Endothelial cell of umbilical vein (primary cell): ENCODE data around the gene WASF3. TPM values are rescaled to one million over a fixed set of nuclear protein-coding genes. Genes with fewer than 3 reads are reported as not detected.

ENCODE experiments used
- BruUV-seq: library from RNA; stranded (reverse); fragments of 400-500 nt; replicated peaks from 2 replicates; lab custom pipeline; 2021; lab: Mats Ljungman, UMichigan
- CTCF ChIA-PET: fragments of 300-600, 350-600 bp; sonication (Branson Sonifier 250); formaldehyde crosslinking; loops from one replicate; lab custom pipeline; 2021; ENCODE audit warnings: antibody characterized with exemption, inconsistent platforms; lab: Charles Lee
- POLR2A ChIA-PET: fragments of 300-600, 350-600 bp; sonication (Branson Sonifier 250); formaldehyde crosslinking; loops from one replicate; lab custom pipeline; 2021; ENCODE audit warnings: antibody characterized with exemption, inconsistent platforms; lab: Charles Lee
- DNase-seq: peaks from one replicate; pipeline ENCODE4 v3.0.0-alpha.2; 2011; ENCODE audit warnings: low read depth, low spot score
- FAIRE-seq: peaks from 2 replicates; lab custom pipeline; 2011; peaks lifted over from hg19 to GRCh38; lab: Jason Lieb, UNC
- H2AFZ ChIP-seq: 2 replicates; pipeline ENCODE4 v1.6.0; 2012; ENCODE audit warnings: low read depth, low read length, control low read depth, inconsistent platforms
- H3K27ac ChIP-seq: 2 replicates; pipeline ENCODE4 v1.5.1; 2011; ENCODE audit warnings: low read depth, mild to moderate bottlenecking, control low read depth, low read length, moderate library complexity; ENCODE audit not compliant: insufficient read depth
- H3K27me3 ChIP-seq, 2 experiments: 2 replicates each; pipeline versions ENCODE4 v1.6.0 to v1.6.1; 2011; ENCODE audit warnings: low read length in 2 of 2, mixed read lengths in 1 of 2; ENCODE audit not compliant: control insufficient read depth in 2 of 2, insufficient read depth in 2 of 2
- H3K36me3 ChIP-seq, 2 experiments: 2 replicates in 1 of 2; 3 replicates in 1 of 2; pipeline ENCODE4 v1.5.1; 2011; ENCODE audit warnings: low read length in 2 of 2, mild to moderate bottlenecking in 1 of 2, moderate library complexity in 1 of 2; ENCODE audit not compliant: control insufficient read depth in 2 of 2, insufficient read depth in 2 of 2; ENCODE audit errors: extremely low read depth in 1 of 2
- H3K4me1 ChIP-seq: 3 replicates; pipeline ENCODE4 v1.5.1; 2011; ENCODE audit warnings: mild to moderate bottlenecking, low read length; ENCODE audit not compliant: control insufficient read depth, insufficient read depth; ENCODE audit errors: extremely low read depth
- H3K4me2 ChIP-seq: 2 replicates; pipeline ENCODE4 v1.6.1; 2011; ENCODE audit warnings: low read length, control low read depth, mixed read lengths; ENCODE audit not compliant: insufficient read depth
- H3K4me3 ChIP-seq, 3 experiments: fragments of 200-600 bp in 1 of 3; sonication (generic), shearing (Covaris generic) in 1 of 3; replicated peaks in 1 of 3; 2 replicates each; pipeline ENCODE4 v1.5.1; 2011 to 2016; ENCODE audit warnings: control low read depth in 3 of 3, low read length in 3 of 3, mild to moderate bottlenecking in 2 of 3, inconsistent platforms in 1 of 3, low read depth in 1 of 3, moderate library complexity in 1 of 3; ENCODE audit not compliant: insufficient read depth in 1 of 3
- H3K79me2 ChIP-seq: 2 replicates; pipeline ENCODE4 v1.6.0; 2012; ENCODE audit warnings: low read length, inconsistent platforms; ENCODE audit not compliant: control insufficient read depth, insufficient read depth
- H3K9ac ChIP-seq: replicated peaks from 2 replicates; pipeline ENCODE3; 2011; ENCODE audit warnings: low read length, control low read depth; ENCODE audit not compliant: insufficient read depth; ENCODE audit errors: extremely low read depth
- H3K9me1 ChIP-seq: replicated peaks from 3 replicates; pipeline ENCODE4 v1.6.0; 2011; ENCODE audit warnings: mild to moderate bottlenecking, low read length; ENCODE audit not compliant: control insufficient read depth, insufficient read depth; ENCODE audit errors: extremely low read depth
- H3K9me3 ChIP-seq: replicated peaks from 2 replicates; pipeline ENCODE4 v1.5.1; 2012; ENCODE audit warnings: low read length, inconsistent platforms; ENCODE audit not compliant: control insufficient read depth, insufficient read depth
- H4K20me1 ChIP-seq: replicated peaks from 2 replicates; pipeline ENCODE3; 2011; ENCODE audit warnings: mild to moderate bottlenecking, low read length; ENCODE audit not compliant: control insufficient read depth, insufficient read depth; ENCODE audit errors: extremely low read depth
- FOS ChIP-seq: IDR thresholded peaks from 2 replicates; pipeline ENCODE4 v1.6.1; 2011; ENCODE audit warnings: mild to moderate bottlenecking, low read length, moderate library complexity, borderline replicate concordance; ENCODE audit not compliant: insufficient read depth
- GATA2 ChIP-seq: IDR thresholded peaks from 2 replicates; pipeline ENCODE4 v1.7.0; 2011; ENCODE audit warnings: low read depth, mild to moderate bottlenecking, moderate library complexity, mixed read lengths, low read length; ENCODE audit not compliant: insufficient read length, insufficient read depth
- JUN ChIP-seq: IDR thresholded peaks from 2 replicates; pipeline ENCODE4 v1.6.1; 2011; ENCODE audit warnings: borderline replicate concordance, low read depth; ENCODE audit not compliant: insufficient read length, insufficient read depth
- MAX ChIP-seq: IDR thresholded peaks from 2 replicates; pipeline ENCODE4 v1.6.1; 2011; ENCODE audit not compliant: insufficient read depth, insufficient read length
- POLR2AphosphoS5 ChIP-seq: IDR thresholded peaks from 2 replicates; pipeline ENCODE4 v1.6.1; 2012; ENCODE audit warnings: low read depth, mild to moderate bottlenecking, control low read depth, low read length, moderate library complexity; ENCODE audit not compliant: insufficient read depth
- dilution Hi-C: fragments of 300-500 bp; cut with MboI; formaldehyde crosslinking; loops from one replicate; pipeline ENCODE4 v1.15.0; 2019; ENCODE audit warnings: low sequenced_read_pairs; ENCODE audit not compliant: extremely low pct_ligation_motif_present
- intact Hi-C: fragments of 100-400 bp; cut with micrococcal nuclease; formaldehyde crosslinking; loops from one replicate; pipeline ENCODE4 v1.10.0; 2022
- polyA plus RNA-seq, 4 experiments: library from polyadenylated mRNA; depleted of rRNA in 3 of 4; stranded (reverse) in 3 of 4; unstranded in 1 of 4; fragments of >200 nt; gene quantifications; 2 replicates each; pipeline versions ENCODE4 v1.2.1 to v1.2.3, GENCODE V29; 2011 to 2012; ENCODE audit warnings: missing spikeins in 1 of 4
- total RNA-seq: library from RNA; stranded (reverse); gene quantifications from 2 replicates; pipeline ENCODE4 v1.2.3, GENCODE V29; 2021

WASF3 gene
- total and polyA plus RNA-seq, 2 donors (not counting 3 experiments of a cell fraction or from before 2014, with no cell fraction given), result 18.5 to 32.4 TPM

GRCh38 chr13:26735677-26736076, 178.2 kb downstream of the WASF3 start:
- no peak for TF ChIP-seq FOS
- TF ChIP-seq GATA2, result no peak
- TF ChIP-seq MAX, result no peak
- no peak for TF ChIP-seq JUN
- TF ChIP-seq POLR2AphosphoS5, result no peak
- H3K4me2 ChIP-seq, result no peak overlapping the region
- no peaks in the 10 kb centered on the region for H3K4me1 ChIP-seq
- POLR2A ChIA-PET, result no interaction called here
- H3K36me3 ChIP-seq, result no peaks in the 10 kb centered on the region
- no peak overlapping the region for H3K4me3 ChIP-seq
- CTCF ChIA-PET, result interaction anchor here (1.4 to 1.9 kb wide), 2 partner anchors 37 to 137 kb away, joined by 3 to 5 read pairs; no protein-coding TSS in a partner anchor
- no peak overlapping the region for H3K9ac ChIP-seq
- peaks cover 2% of the 10 kb centered on the region in 2 experiments for H3K27me3 ChIP-seq
- no peak overlapping the region for H2AFZ ChIP-seq
- FAIRE-seq (no peak), DNase-seq (no peak)
- H3K9me3 ChIP-seq, result no peaks in the 10 kb centered on the region
- H3K79me2 ChIP-seq, result no peaks in the 10 kb centered on the region
- no TSS peak for BruUV-seq
- dilution Hi-C loops (no loop called here), intact Hi-C loops (no loop called here)
- no peaks in the 10 kb centered on the region for H3K9me1 ChIP-seq
- no peaks in the 10 kb centered on the region for H4K20me1 ChIP-seq
- H3K27ac ChIP-seq, result no peak overlapping the region

Other genes with a start within 250 kb of the WASF3 start
- not detected in 2 replicates for gene GPR12, start 203.1 kb downstream of the WASF3 start, total RNA-seq
- not detected in 2 replicates for gene GPR12, start 203.1 kb downstream of the WASF3 start, polyA plus RNA-seq